ENCODE results near the gene KIF26B. TPM values are rescaled to one million over a fixed set of nuclear protein-coding genes. Genes with fewer than 3 reads are reported as not detected.
A peak's percentile ranks its signal among the peaks of the same experiment; 100 is the strongest.
"Not testable (repeated sequence)": the region's sequence is repeated elsewhere in the genome, so short reads cannot be mapped to it uniquely, and the experiment has no call there.

The KIF26B gene
- total and polyA plus RNA-seq, 10 of the 15 experiments (the other 5 are each of a cell fraction or from before 2014, with no cell fraction given) = 0.35 to 11.6 (median 2.2) TPM

DNA sequence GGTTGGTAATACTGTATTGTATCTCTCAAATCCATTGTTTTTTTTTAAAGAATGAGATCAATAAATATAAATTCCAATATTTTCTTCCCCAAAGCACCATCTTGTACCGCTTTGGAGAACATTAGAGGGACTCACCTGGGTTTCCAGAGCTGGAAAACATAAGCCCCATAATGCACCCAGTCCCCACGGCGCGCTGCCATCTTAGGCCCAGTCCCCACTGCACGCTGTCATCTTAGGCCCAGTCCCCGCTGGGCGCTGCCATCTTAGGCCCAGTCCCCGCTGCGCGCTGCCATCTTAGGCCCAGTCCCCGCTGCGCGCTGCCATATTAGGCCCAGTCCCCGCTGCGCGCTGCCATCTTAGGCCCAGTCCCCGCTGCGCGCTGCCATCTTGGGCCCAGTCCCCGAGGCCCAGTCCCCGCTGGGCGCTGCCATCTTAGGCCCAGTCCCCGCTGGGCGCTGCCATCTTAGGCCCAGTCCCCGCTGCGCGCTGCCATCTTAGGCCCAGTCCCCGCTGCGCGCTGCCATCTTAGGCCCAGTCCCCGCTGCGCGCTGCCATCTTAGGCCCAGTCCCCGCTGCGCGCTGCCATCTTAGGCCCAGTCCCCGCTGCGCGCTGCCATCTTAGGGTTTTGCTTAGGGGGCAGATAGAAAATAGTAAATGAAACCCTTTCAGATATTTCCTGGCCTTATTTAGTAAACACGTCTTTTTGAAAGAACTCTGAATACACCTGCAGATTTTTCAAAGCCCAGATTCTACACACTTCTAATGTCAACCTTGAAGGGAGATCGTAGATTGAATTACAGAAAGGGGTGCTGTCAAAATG, 518.3 kb downstream of the KIF26B start:
- FAIRE-seq; H3K36me3 ChIP-seq (ENCODE audit: control insufficient read depth in 2 of 2, insufficient read depth in 2 of 2, low read length in 1 of 2); intact Hi-C loops (cut with micrococcal nuclease; ENCODE audit: unreplicated experiment); in situ Hi-C loops (cut with MboI); H3K4me3 ChIP-seq; ATAC-seq; H3K27me3 ChIP-seq (replicated peaks in 1 of 2; ENCODE audit: control insufficient read depth in 2 of 2, insufficient read depth in 2 of 2, low read length in 1 of 2); BruUV-seq (replicated peaks); RAD21 ChIA-PET (ENCODE audit: unreplicated experiment); DNase-seq (ENCODE audit: low read depth, low spot score); CTCF ChIA-PET; SMC1A ChIA-PET (ENCODE audit: uncharacterized antibody, unreplicated experiment); H3K4me2 ChIP-seq (ENCODE audit: control insufficient read depth, insufficient read depth); H3K9me3 ChIP-seq (replicated peaks; ENCODE audit: control insufficient read depth, insufficient read depth, low read length); H3K4me1 ChIP-seq (ENCODE audit: control insufficient read depth, insufficient read depth, low read length); H3K27ac ChIP-seq (ENCODE audit: control insufficient read depth, insufficient read depth); H4K20me1 ChIP-seq (ENCODE audit: control insufficient read depth, insufficient read depth); H3K79me2 ChIP-seq (ENCODE audit: control insufficient read depth, insufficient read depth, low read length); H3K9ac ChIP-seq (ENCODE audit: control insufficient read depth, insufficient read depth, low read length); H2AFZ ChIP-seq (ENCODE audit: control insufficient read depth, low read depth, low read length): not testable (repeated sequence)
- peak; percentile 27; the same call in 1 of the 2 replicates for TF ChIP-seq YY1 (IDR thresholded peaks at IDR 0.05; ENCODE audit: low read depth, low read length)
- WGBS (ENCODE audit: insufficient coverage, insufficient replicate concordance, low lambda C conversion rate, missing lambda C conversion rate) = 93% methylated on average over 18 of the region's 41 CpGs
- POLR2A ChIA-PET = interaction anchor here (0.5 kb wide), 1 partner anchor 26 kb away, joined by 5 read pairs; no protein-coding TSS in a partner anchor

DNA sequence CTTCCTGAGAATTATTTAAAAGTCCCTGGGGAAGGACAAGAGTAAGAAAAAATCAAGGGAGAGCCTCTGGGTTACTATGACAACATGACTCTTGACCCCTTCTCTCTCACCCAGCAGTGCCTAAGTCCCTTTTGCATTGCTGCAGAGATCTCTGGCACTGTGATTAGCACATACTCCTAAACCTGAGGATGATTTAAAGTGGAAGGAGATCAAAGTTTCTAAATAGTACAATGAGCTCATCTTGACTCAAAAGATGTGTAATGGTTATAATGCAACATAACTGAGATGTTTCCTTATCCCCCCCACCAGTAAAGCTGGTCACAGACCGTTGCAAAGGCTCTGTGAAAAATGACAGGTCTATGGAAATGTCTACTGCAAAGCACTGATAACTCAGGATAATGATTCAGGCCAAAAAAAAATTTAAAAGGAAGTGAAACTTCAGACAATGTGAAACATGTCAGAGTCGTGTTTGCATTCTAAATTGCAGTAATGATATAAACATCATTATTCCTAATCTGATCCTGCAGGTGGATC, 519.2 kb downstream of the KIF26B start:
- Histone ChIP-seq H3K36me3 (ENCODE audit: control insufficient read depth in 2 of 2, insufficient read depth in 2 of 2, low read length in 1 of 2) (peaks cover 0 to 9% of the 10 kb centered on the region in 2 experiments; a peak in 3 of 4 replicates), H3K27ac (ENCODE audit: control insufficient read depth, insufficient read depth) (no peak overlapping the region), H4K20me1 (ENCODE audit: control insufficient read depth, insufficient read depth) (no peaks in the 10 kb centered on the region), H3K9me3 (replicated peaks; ENCODE audit: control insufficient read depth, insufficient read depth, low read length) (no peaks in the 10 kb centered on the region), H3K4me1 (ENCODE audit: control insufficient read depth, insufficient read depth, low read length) (peaks cover 6% of the 10 kb centered on the region), H3K4me2 (ENCODE audit: control insufficient read depth, insufficient read depth) (peak overlapping the region; percentile 22; the same call in 1 of the 2 replicates), H3K79me2 (ENCODE audit: control insufficient read depth, insufficient read depth, low read length) (no peaks in the 10 kb centered on the region), H3K4me3 (no peak overlapping the region), H3K9ac (ENCODE audit: control insufficient read depth, insufficient read depth, low read length) (no peak overlapping the region), H2AFZ (ENCODE audit: control insufficient read depth, low read depth, low read length) (no peak overlapping the region), H3K27me3 (replicated peaks in 1 of 2; ENCODE audit: control insufficient read depth in 2 of 2, insufficient read depth in 2 of 2, low read length in 1 of 2) (no peaks in the 10 kb centered on the region)
- peak; percentile 25 for DNase-seq (ENCODE audit: low read depth, low spot score)
- ATAC-seq = peak; percentile 87
- POLR2A ChIA-PET = interaction anchor here (0.5 to 0.7 kb wide), 2 partner anchors 27 to 31 kb away, joined by 3 to 5 read pairs; no protein-coding TSS in a partner anchor
- 2% methylated on average over 2 of the region's 2 CpGs for WGBS (ENCODE audit: insufficient coverage, insufficient replicate concordance, low lambda C conversion rate, missing lambda C conversion rate)
- SMC1A ChIA-PET (ENCODE audit: uncharacterized antibody, unreplicated experiment) = interaction anchor here (0.8 to 1.4 kb wide), 2 partner anchors 9 to 215 kb away, joined by 3 to 4 read pairs; no protein-coding TSS in a partner anchor
- BruUV-seq (replicated peaks) = no TSS peak
- FAIRE-seq = peak; percentile 23
- CTCF ChIA-PET = no interaction called here
- intact Hi-C loops (cut with micrococcal nuclease; ENCODE audit: unreplicated experiment) = no loop called here
- RAD21 ChIA-PET (ENCODE audit: unreplicated experiment) = no interaction called here
- in situ Hi-C loops (cut with MboI) = no loop called here
- TF ChIP-seq, protein P1, sequence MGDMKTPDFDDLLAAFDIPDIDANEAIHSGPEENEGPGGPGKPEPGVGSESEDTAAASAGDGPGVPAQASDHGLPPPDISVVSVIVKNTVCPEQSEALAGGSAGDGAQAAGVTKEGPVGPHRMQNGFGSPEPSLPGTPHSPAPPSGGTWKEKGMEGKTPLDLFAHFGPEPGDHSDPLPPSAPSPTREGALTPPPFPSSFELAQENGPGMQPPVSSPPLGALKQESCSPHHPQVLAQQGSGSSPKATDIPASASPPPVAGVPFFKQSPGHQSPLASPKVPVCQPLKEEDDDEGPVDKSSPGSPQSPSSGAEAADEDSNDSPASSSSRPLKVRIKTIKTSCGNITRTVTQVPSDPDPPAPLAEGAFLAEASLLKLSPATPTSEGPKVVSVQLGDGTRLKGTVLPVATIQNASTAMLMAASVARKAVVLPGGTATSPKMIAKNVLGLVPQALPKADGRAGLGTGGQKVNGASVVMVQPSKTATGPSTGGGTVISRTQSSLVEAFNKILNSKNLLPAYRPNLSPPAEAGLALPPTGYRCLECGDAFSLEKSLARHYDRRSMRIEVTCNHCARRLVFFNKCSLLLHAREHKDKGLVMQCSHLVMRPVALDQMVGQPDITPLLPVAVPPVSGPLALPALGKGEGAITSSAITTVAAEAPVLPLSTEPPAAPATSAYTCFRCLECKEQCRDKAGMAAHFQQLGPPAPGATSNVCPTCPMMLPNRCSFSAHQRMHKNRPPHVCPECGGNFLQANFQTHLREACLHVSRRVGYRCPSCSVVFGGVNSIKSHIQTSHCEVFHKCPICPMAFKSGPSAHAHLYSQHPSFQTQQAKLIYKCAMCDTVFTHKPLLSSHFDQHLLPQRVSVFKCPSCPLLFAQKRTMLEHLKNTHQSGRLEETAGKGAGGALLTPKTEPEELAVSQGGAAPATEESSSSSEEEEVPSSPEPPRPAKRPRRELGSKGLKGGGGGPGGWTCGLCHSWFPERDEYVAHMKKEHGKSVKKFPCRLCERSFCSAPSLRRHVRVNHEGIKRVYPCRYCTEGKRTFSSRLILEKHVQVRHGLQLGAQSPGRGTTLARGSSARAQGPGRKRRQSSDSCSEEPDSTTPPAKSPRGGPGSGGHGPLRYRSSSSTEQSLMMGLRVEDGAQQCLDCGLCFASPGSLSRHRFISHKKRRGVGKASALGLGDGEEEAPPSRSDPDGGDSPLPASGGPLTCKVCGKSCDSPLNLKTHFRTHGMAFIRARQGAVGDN (IDR thresholded peaks at IDR 0.05) = no peak
- TF ChIP-seq TCF7 (IDR thresholded peaks at IDR 0.05; ENCODE audit: borderline replicate concordance) = peak; percentile 75
- TF ChIP-seq LARP7 (IDR thresholded peaks at IDR 0.05) = no peak
- TF ChIP-seq DPF2 (IDR thresholded peaks at IDR 0.05) = peak; percentile 55; the same call in 1 of the 2 replicates
- TF ChIP-seq EP300 (IDR thresholded peaks at IDR 0.05; ENCODE audit: borderline replicate concordance in 1 of 2, control insufficient read depth in 1 of 2, low read depth in 2 of 2, low read length in 2 of 2) = peak in 1 of 2 experiments; percentile 24; a peak in 1 of 4 replicates
- 0 out of 2 replicates have a peak, but pooled peaks have one; percentile 13 for TF ChIP-seq PAX5 (IDR thresholded peaks at IDR 0.05; ENCODE audit: borderline replicate concordance, low read depth, low read length)
- 0 out of 2 replicates have a peak, but pooled peaks have one; percentile 12 for TF ChIP-seq ZNF384 (IDR thresholded peaks at IDR 0.05; ENCODE audit: borderline replicate concordance, low read depth, low read length)
- TF ChIP-seq NR2F1 (conservative IDR thresholded peaks at IDR 0.05) = peak; percentile 35; the same call in 1 of the 2 replicates
- peak; percentile 94 for TF ChIP-seq SPI1 (IDR thresholded peaks at IDR 0.05; ENCODE audit: borderline replicate concordance, insufficient read depth, low read depth, low read length)
- peak; percentile 70 for TF ChIP-seq MTA2 (IDR thresholded peaks at IDR 0.05; ENCODE audit: low read depth)
- TF ChIP-seq NFIC (IDR thresholded peaks at IDR 0.05; ENCODE audit: low read depth, low read length) = peak; percentile 58; the same call in 1 of the 2 replicates
